RWPE1 (cell line): Measurements from ENCODE around the gene TBC1D1.

Experiments used
- CTCF ChIA-PET: fragments of 350-600 bp; sonication (Branson Sonifier 250); formaldehyde crosslinking; extraction: SDS; loops from one replicate; lab custom pipeline; 2021; lab: Yijun Ruan, JAX
- POLR2A ChIA-PET: fragments of 400-600 bp; formaldehyde crosslinking; extraction: SDS; loops from one replicate; lab custom pipeline; 2020; ENCODE audit warnings: antibody characterized with exemption; ENCODE audit not compliant: low non-redundant PET; lab: Yijun Ruan, JAX
- DNase-seq: peaks from one replicate; pipeline ENCODE4 v3.0.0; 2012; ENCODE audit warnings: low spot score
- H3K27ac ChIP-seq: fragments of 450-650 bp; 2 replicates; pipeline ENCODE4 v1.5.1; 2017
- CTCF ChIP-seq: fragments of 450-650 bp; conservative IDR thresholded peaks from 2 replicates; pipeline ENCODE4 v1.5.1; 2017; ENCODE audit warnings: low read depth, mild to moderate bottlenecking

The TBC1D1 gene

DNA sequence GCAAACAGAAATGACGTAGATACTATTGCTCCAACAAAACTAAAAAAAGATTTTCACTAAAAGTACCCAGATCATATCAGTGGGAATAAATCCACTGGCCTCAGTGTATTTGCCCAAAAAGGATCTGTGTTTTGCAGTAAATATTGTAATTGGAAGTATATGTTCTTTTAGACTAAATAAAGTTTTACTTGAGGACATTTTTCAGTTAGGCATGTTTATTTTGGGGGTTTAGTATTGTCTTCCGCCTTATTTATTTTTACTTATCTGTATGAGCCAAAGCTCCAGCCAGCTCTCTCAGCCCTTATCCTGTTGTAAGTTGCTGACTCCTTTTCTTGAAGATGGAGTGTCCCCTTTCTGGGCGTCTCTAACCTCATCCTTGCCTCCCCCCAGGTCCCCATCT, 119.1 kb downstream of the TBC1D1 start:
- ChIA-PET CTCF (no interaction called here), POLR2A (no interaction called here)
- TF ChIP-seq CTCF, result no peak
- no peak overlapping the region for H3K27ac ChIP-seq
- no peak for DNase-seq

GRCh38 chr4:38011511-38012162, 120.8 kb downstream of the TBC1D1 start:
- CTCF ChIA-PET, result no interaction called here
- no peak for TF ChIP-seq CTCF
- H3K27ac ChIP-seq, result no peak overlapping the region
- POLR2A ChIA-PET, result no interaction called here
- DNase-seq, result no peak

GRCh38 chr4:38013461-38014366, 122.8 kb downstream of the TBC1D1 start:
- no peak overlapping the region for H3K27ac ChIP-seq
- CTCF ChIA-PET, result no interaction called here
- no peak for DNase-seq
- POLR2A ChIA-PET, result no interaction called here
- no peak for TF ChIP-seq CTCF

DNA sequence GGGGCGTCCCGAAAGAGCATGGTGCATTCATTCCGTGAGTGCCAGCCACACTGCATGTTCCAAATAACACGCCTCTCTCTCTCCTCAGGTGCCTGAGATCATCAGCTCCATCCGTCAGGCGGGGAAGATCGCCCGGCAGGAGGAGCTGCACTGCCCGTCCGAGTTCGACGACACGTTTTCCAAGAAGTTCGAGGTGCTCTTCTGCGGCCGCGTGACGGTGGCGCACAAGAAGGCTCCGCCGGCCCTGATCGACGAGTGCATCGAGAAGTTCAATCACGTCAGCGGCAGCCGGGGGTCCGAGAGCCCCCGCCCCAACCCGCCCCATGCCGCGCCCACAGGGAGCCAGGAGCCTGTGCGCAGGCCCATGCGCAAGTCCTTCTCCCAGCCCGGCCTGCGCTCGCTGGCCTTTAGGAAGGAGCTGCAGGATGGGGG, 123.6 kb downstream of the TBC1D1 start:
- DNase-seq, result no peak
- ChIA-PET CTCF (no interaction called here), POLR2A (no interaction called here)
- TF ChIP-seq CTCF, result no peak
- H3K27ac ChIP-seq, result no peak overlapping the region

- DNase-seq, result no peak
Observed at GRCh38 chr4:38015886-38016515, 125.1 kb downstream of the TBC1D1 start.

More at GRCh38 chr4:38015886-38016515, 125.1 kb downstream of the TBC1D1 start:
- ChIA-PET POLR2A (no interaction called here), CTCF (no interaction called here)
- no peak for TF ChIP-seq CTCF
- H3K27ac ChIP-seq, result no peak overlapping the region
